Trophoblast cell (in vitro differentiated cells and primary cell): ENCODE measurements around the gene CRLF3.
"Not testable (repeated sequence)": the region's sequence is repeated elsewhere in the genome, so short reads cannot be mapped to it uniquely, and the experiment has no call there.

ENCODE experiments used
- DNase-seq, 2 donors: peaks; one replicate each; pipeline ENCODE4 v3.0.0-alpha.2; 2016
- H2AFZ ChIP-seq: 2 replicates; pipeline ENCODE4 v1.6.1; 2013; ENCODE audit warnings: low read length, moderate library complexity, mild to moderate bottlenecking; ENCODE audit not compliant: insufficient read depth, poor library complexity
- H2AK5ac ChIP-seq: 2 replicates; pipeline ENCODE4 v1.6.1; 2013; ENCODE audit warnings: mild to moderate bottlenecking, low read length
- H2BK120ac ChIP-seq: 2 replicates; pipeline ENCODE4 v1.6.1; 2013; ENCODE audit warnings: low read length, mild to moderate bottlenecking, moderate library complexity; ENCODE audit not compliant: insufficient read depth, poor library complexity
- H2BK12ac ChIP-seq: 2 replicates; pipeline ENCODE4 v1.6.1; 2013; ENCODE audit warnings: mild to moderate bottlenecking, low read length, moderate library complexity
- H2BK5ac ChIP-seq: 2 replicates; pipeline ENCODE4 v1.6.1; 2013; ENCODE audit warnings: low read length, low read depth, moderate library complexity, mild to moderate bottlenecking; ENCODE audit not compliant: poor library complexity
- H3K14ac ChIP-seq: 2 replicates; pipeline ENCODE4 v1.6.1; 2013; ENCODE audit warnings: mild to moderate bottlenecking, low read length
- H3K18ac ChIP-seq: 2 replicates; pipeline ENCODE4 v1.6.1; 2013; ENCODE audit warnings: mild to moderate bottlenecking, low read length
- H3K23ac ChIP-seq: 2 replicates; pipeline ENCODE4 v1.6.1; 2013; ENCODE audit warnings: low read length
- H3K27ac ChIP-seq: 2 replicates; pipeline ENCODE4 v1.5.1; 2013; ENCODE audit warnings: low read depth, mild to moderate bottlenecking, inconsistent platforms, low read length, moderate library complexity
- H3K27me3 ChIP-seq: 2 replicates; pipeline ENCODE4 v1.6.1; 2013; ENCODE audit warnings: inconsistent platforms, mild to moderate bottlenecking, low read length, moderate library complexity; ENCODE audit not compliant: insufficient read depth
- H3K36me3 ChIP-seq, 2 experiments: 1 replicate in 1 of 2; 2 replicates in 1 of 2; pipeline ENCODE4 v1.6.1; 2013; ENCODE audit warnings: low read length in 2 of 2, mild to moderate bottlenecking in 2 of 2, moderate library complexity in 1 of 2; ENCODE audit not compliant: insufficient read depth in 2 of 2, control insufficient read depth in 1 of 2
- H3K4ac ChIP-seq: 2 replicates; pipeline ENCODE4 v1.6.1; 2013; ENCODE audit warnings: low read depth, mild to moderate bottlenecking, low read length, moderate library complexity
- H3K4me1 ChIP-seq, 2 experiments: 1 replicate in 1 of 2; 2 replicates in 1 of 2; pipeline ENCODE4 v1.6.1; 2013; ENCODE audit warnings: low read length in 2 of 2, mild to moderate bottlenecking in 2 of 2, moderate library complexity in 1 of 2; ENCODE audit not compliant: insufficient read depth in 2 of 2, control insufficient read depth in 1 of 2
- H3K4me2 ChIP-seq: 2 replicates; pipeline ENCODE4 v1.6.1; 2013; ENCODE audit warnings: inconsistent platforms, mild to moderate bottlenecking, low read length, moderate library complexity
- H3K4me3 ChIP-seq: 2 replicates; pipeline ENCODE4 v1.5.1; 2013; ENCODE audit warnings: mild to moderate bottlenecking, low read depth, low read length, inconsistent platforms
- H3K79me1 ChIP-seq: one replicate; pipeline ENCODE4 v1.6.1; 2013; ENCODE audit warnings: low read length
- H3K79me2 ChIP-seq: 2 replicates; pipeline ENCODE4 v1.6.1; 2013; ENCODE audit warnings: low read length, mild to moderate bottlenecking; ENCODE audit not compliant: control insufficient read depth, insufficient read depth, poor library complexity
- H3K9ac ChIP-seq: 2 replicates; pipeline ENCODE4 v1.6.1; 2013; ENCODE audit warnings: mild to moderate bottlenecking, low read length
- H3K9me3 ChIP-seq: 2 replicates; pipeline ENCODE4 v1.6.1; 2013; ENCODE audit warnings: low read depth, mild to moderate bottlenecking, control low read depth, inconsistent platforms, low read length; ENCODE audit not compliant: insufficient read depth
- H4K12ac ChIP-seq: 2 replicates; pipeline ENCODE4 v1.6.1; 2013; ENCODE audit warnings: low read depth, mild to moderate bottlenecking, low read length, moderate library complexity
- H4K8ac ChIP-seq: 2 replicates; pipeline ENCODE4 v1.6.1; 2013; ENCODE audit warnings: low read depth, mild to moderate bottlenecking, low read length, moderate library complexity
- H4K91ac ChIP-seq: one replicate; pipeline ENCODE4 v1.6.1; 2013; ENCODE audit warnings: low read depth, mild to moderate bottlenecking, low read length, moderate library complexity
- WGBS: extraction: QIAGEN DNeasy Blood & Tissue Kit; methylation state at CpG from one replicate; pipeline ENCODE4 v1.1.7; 2013; ENCODE audit warnings: missing lambda C conversion rate; ENCODE audit not compliant: insufficient read length, insufficient coverage; ENCODE audit errors: extremely low coverage; 5-methylcytosine and 5-hydroxymethylcytosine counted together

The CRLF3 gene

GRCh38 chr17:30827082-30827481 lies 2.6 kb upstream of the CRLF3 start:
- peak in 1 of 2 donors; percentile 65 for DNase-seq
- H3K36me3 ChIP-seq, result no peaks in the 10 kb centered on the region
- H3K79me1 ChIP-seq, result peaks cover 15% of the 10 kb centered on the region
- peaks cover 10% of the 10 kb centered on the region for H3K79me2 ChIP-seq
- no peak overlapping the region for H3K4me3 ChIP-seq
- H3K14ac ChIP-seq, result no peak overlapping the region
- H3K4me2 ChIP-seq, result no peak overlapping the region
- no peak overlapping the region for H3K9ac ChIP-seq
- no peak overlapping the region for H3K18ac ChIP-seq
- no peaks in the 10 kb centered on the region for H3K27me3 ChIP-seq
- WGBS, result no CpG with 5 or more reads among the region's 6 CpGs
- H2AFZ ChIP-seq, result no peak overlapping the region
- H2BK12ac ChIP-seq, result no peak overlapping the region
- no peak overlapping the region for H3K27ac ChIP-seq
- H2AK5ac ChIP-seq, result no peak overlapping the region
- peaks cover 3 to 4% of the 10 kb centered on the region in 2 experiments for H3K4me1 ChIP-seq
- H4K12ac ChIP-seq, result no peak overlapping the region
- H4K91ac ChIP-seq, result no peak overlapping the region
- H2BK120ac ChIP-seq, result no peak overlapping the region
- H4K8ac ChIP-seq, result no peak overlapping the region
- no peak overlapping the region for H3K23ac ChIP-seq
- no peaks in the 10 kb centered on the region for H3K9me3 ChIP-seq
- no peak overlapping the region for H2BK5ac ChIP-seq
- no peak overlapping the region for H3K4ac ChIP-seq

- H2BK120ac ChIP-seq, result no peak overlapping the region
- no peaks in the 10 kb centered on the region for H3K9me3 ChIP-seq
- H3K23ac ChIP-seq, result no peak overlapping the region
- H2BK12ac ChIP-seq, result no peak overlapping the region
- H2BK5ac ChIP-seq, result peak overlapping the region; percentile 94
- peak overlapping the region; percentile 99 for H4K12ac ChIP-seq
- H3K27me3 ChIP-seq, result no peaks in the 10 kb centered on the region
- peak overlapping the region; percentile 60 for H3K18ac ChIP-seq
- no peaks in the 10 kb centered on the region for H3K36me3 ChIP-seq
- H3K14ac ChIP-seq, result peak overlapping the region; percentile 99
- peak overlapping the region; percentile 98 for H4K8ac ChIP-seq
- peak overlapping the region; percentile 96 for H3K4ac ChIP-seq
- peaks cover 11% of the 10 kb centered on the region for H3K79me1 ChIP-seq
- peak in 1 of 2 donors; percentile 35 for DNase-seq
- WGBS, result no CpG with 5 or more reads among the region's 11 CpGs
- peaks cover 3 to 6% of the 10 kb centered on the region in 2 experiments for H3K4me1 ChIP-seq
- peak overlapping the region; percentile 94 for H3K27ac ChIP-seq
- H3K79me2 ChIP-seq, result peaks cover 12% of the 10 kb centered on the region
- no peak overlapping the region for H2AK5ac ChIP-seq
- H3K4me2 ChIP-seq, result peak overlapping the region; percentile 68
- peak overlapping the region; percentile 97 for H4K91ac ChIP-seq
- H2AFZ ChIP-seq, result peak overlapping the region; percentile 73
- peak overlapping the region; percentile 82 for H3K9ac ChIP-seq
- peak overlapping the region; percentile 89 for H3K4me3 ChIP-seq
Observed at GRCh38 chr17:30824002-30824355, 513 bp downstream of the CRLF3 start.

- Histone ChIP-seq H2AFZ (no peak overlapping the region), H3K4me2 (no peak overlapping the region), H3K23ac (no peak overlapping the region), H3K79me2 (peaks cover 12% of the 10 kb centered on the region), H2BK12ac (no peak overlapping the region), H3K9me3 (no peaks in the 10 kb centered on the region), H4K8ac (no peak overlapping the region), H3K9ac (no peak overlapping the region), H3K18ac (no peak overlapping the region), H2BK120ac (no peak overlapping the region), H3K4ac (no peak overlapping the region), H3K27me3 (no peaks in the 10 kb centered on the region), H2AK5ac (no peak overlapping the region), H2BK5ac (no peak overlapping the region), H3K4me1 (peaks cover 3 to 6% of the 10 kb centered on the region in 2 experiments), H3K4me3 (no peak overlapping the region), H4K91ac (no peak overlapping the region), H3K36me3 (no peaks in the 10 kb centered on the region), H3K27ac (no peak overlapping the region), H4K12ac (no peak overlapping the region), H3K14ac (no peak overlapping the region), H3K79me1 (peaks cover 11% of the 10 kb centered on the region)
- no peak for DNase-seq
- no CpG with 5 or more reads among the region's 7 CpGs for WGBS
Observed at GRCh38 chr17:30823421-30823820, 1.1 kb downstream of the CRLF3 start.

GRCh38 chr17:30822919-30823318 lies 1.6 kb downstream of the CRLF3 start:
- not testable (repeated sequence) for H3K4me1 ChIP-seq

More at GRCh38 chr17:30822919-30823318, 1.6 kb downstream of the CRLF3 start:
- H2BK5ac ChIP-seq, H2AFZ ChIP-seq, H4K12ac ChIP-seq, H3K36me3 ChIP-seq, H3K4me2 ChIP-seq, H3K27me3 ChIP-seq, H4K91ac ChIP-seq, H3K9ac ChIP-seq, H3K4me3 ChIP-seq, H3K9me3 ChIP-seq, H3K18ac ChIP-seq, H3K23ac ChIP-seq, H2BK12ac ChIP-seq, H4K8ac ChIP-seq, H3K14ac ChIP-seq, H2BK120ac ChIP-seq, H2AK5ac ChIP-seq, H3K27ac ChIP-seq: not testable (repeated sequence)
- peaks cover 12% of the 10 kb centered on the region for H3K79me2 ChIP-seq
- peak overlapping the region; percentile 94 for H3K4ac ChIP-seq
- peak in 1 of 2 donors; percentile 40 for DNase-seq
- no CpG with 5 or more reads among the region's 14 CpGs for WGBS
- peaks cover 11% of the 10 kb centered on the region for H3K79me1 ChIP-seq
